Measurements from ENCODE around the gene PRIM1. TPM values are rescaled to one million over a fixed set of nuclear protein-coding genes. Genes with fewer than 3 reads are reported as not detected.

PRIM1 gene
- total and polyA plus RNA-seq, 2 of the 8 experiments (the other 6 are each of a cell fraction or from before 2014, with no cell fraction given): 52.4 to 61.9 TPM

DNA sequence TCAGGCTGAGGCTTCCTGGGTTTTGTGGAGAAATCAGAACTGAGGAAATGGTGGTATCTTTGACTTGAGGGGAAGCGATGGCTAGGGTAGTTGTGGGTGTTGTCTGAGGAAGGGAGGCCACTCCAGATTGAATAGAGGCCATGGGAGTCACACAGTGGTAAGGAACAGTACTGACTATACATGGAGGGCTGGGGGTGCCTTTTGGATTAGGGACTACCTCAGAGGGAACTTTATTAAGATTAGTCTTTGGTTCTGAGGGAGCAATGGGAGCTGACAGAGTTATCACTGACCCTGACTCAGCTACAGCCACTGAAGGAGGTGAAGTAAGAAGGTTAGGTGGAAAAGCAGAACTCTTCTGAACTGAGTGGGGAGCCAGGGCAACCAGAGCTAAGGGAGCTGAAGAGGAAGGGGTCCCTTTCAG, 31.4 kb downstream of the PRIM1 start:
- no peak overlapping the region for H4K91ac ChIP-seq (replicated peaks; ENCODE audit: insufficient read length, low read length)
- TF ChIP-seq POLR2A (IDR thresholded peaks at IDR 0.05; ENCODE audit: control extremely low read depth in 1 of 2, low read depth in 2 of 2, low read length in 2 of 2): 0 out of 3 replicates have a peak, but pooled peaks of 1 of the 2 experiments have one; percentile 5
- TF ChIP-seq SP1 (IDR thresholded peaks at IDR 0.05; ENCODE audit: low read depth, low read length): no peak
- TF ChIP-seq TAF1 (IDR thresholded peaks at IDR 0.05; ENCODE audit: low read depth, low read length): no peak
- no peak for TF ChIP-seq SIX5 (IDR thresholded peaks at IDR 0.05; ENCODE audit: low read depth, low read length)
- TF ChIP-seq YY1 (IDR thresholded peaks at IDR 0.05; ENCODE audit: low read depth, low read length): no peak
- no peak for TF ChIP-seq HDAC6 (IDR thresholded peaks at IDR 0.05; ENCODE audit: low read depth, low read length)
- no peak for TF ChIP-seq RBBP5 (IDR thresholded peaks at IDR 0.05; ENCODE audit: borderline replicate concordance, low read depth, low read length)
- TF ChIP-seq CHD2 (IDR thresholded peaks at IDR 0.05; ENCODE audit: low read length): no peak
- TF ChIP-seq TCF12 (IDR thresholded peaks at IDR 0.05; ENCODE audit: low read depth, low read length): no peak
- TF ChIP-seq GABPA (IDR thresholded peaks at IDR 0.05; ENCODE audit: borderline replicate concordance, insufficient read depth, low read length): no peak
- no peak for TF ChIP-seq HDAC2 (IDR thresholded peaks at IDR 0.05; ENCODE audit: borderline replicate concordance in 1 of 2, low read depth in 2 of 2, low read length in 2 of 2)
- no peak for TF ChIP-seq CEBPB (IDR thresholded peaks at IDR 0.05; ENCODE audit: low read depth, low read length)
- no peak for TF ChIP-seq SIRT6 (IDR thresholded peaks at IDR 0.05; ENCODE audit: low read length)
- TF ChIP-seq SP4 (IDR thresholded peaks at IDR 0.05; ENCODE audit: low read length): no peak
- TF ChIP-seq POLR2AphosphoS5 (IDR thresholded peaks at IDR 0.05; ENCODE audit: low read depth, low read length): peak; percentile 36; the same call in 1 of the 2 replicates
- TF ChIP-seq BCL11A (IDR thresholded peaks at IDR 0.05; ENCODE audit: low read depth in 2 of 2, low read length in 2 of 2): no peak

More for the DNA sequence above, 31.4 kb downstream of the PRIM1 start:
- Histone ChIP-seq H3K4ac (replicated peaks; ENCODE audit: insufficient read length, low read depth, low read length) (no peak overlapping the region), H2BK20ac (ENCODE audit: low read length) (no peak overlapping the region), H3K27ac (ENCODE audit: low read depth, low read length) (no peak overlapping the region), H3K23me2 (ENCODE audit: low read depth, low read length) (no peaks in the 10 kb centered on the region; the same call in none of the 2 replicates), H3K9me3 (ENCODE audit: insufficient read depth in 2 of 2, low read depth in 1 of 2, low read length in 1 of 2) (no peaks in the 10 kb centered on the region), H2BK15ac (ENCODE audit: low read length) (no peak overlapping the region), H3K14ac (ENCODE audit: insufficient read length) (no peak overlapping the region), H2AK5ac (ENCODE audit: low read depth, low read length) (no peak overlapping the region), H3K23ac (ENCODE audit: insufficient read length) (no peak overlapping the region), H4K8ac (ENCODE audit: extremely low read depth, insufficient read depth, low read length) (no peak overlapping the region), H3K4me1 (replicated peaks in 1 of 4; ENCODE audit: control insufficient read depth in 3 of 4, insufficient read depth in 4 of 4, low read length in 3 of 4) (peaks cover 13 to 38% (median 23%) of the 10 kb centered on the region in 4 experiments), H4K5ac (ENCODE audit: insufficient read length, low read depth, low read length) (no peak overlapping the region), H3K79me1 (ENCODE audit: low read depth, low read length) (peaks cover 28% of the 10 kb centered on the region), H2BK12ac (ENCODE audit: low read depth, low read length) (no peak overlapping the region), H2AFZ (ENCODE audit: low read length) (no peak overlapping the region), H3K4me3 (ENCODE audit: extremely low read depth in 1 of 4, insufficient read depth in 2 of 4, low read depth in 3 of 4, low read length in 4 of 4) (peak overlapping the region in 2 of 4 experiments; percentile 11 to 75; a peak in 1 of 8 replicates), H3K27me3 (replicated peaks in 1 of 4; ENCODE audit: control insufficient read depth in 3 of 4, extremely low read depth in 1 of 4, insufficient read depth in 3 of 4, low read length in 3 of 4) (no peaks in the 10 kb centered on the region), H3K9ac (replicated peaks in 1 of 4; ENCODE audit: extremely low read depth in 1 of 4, low read depth in 3 of 4, low read length in 3 of 4) (no peak overlapping the region; a peak in 1 of 7 replicates), H2BK5ac (ENCODE audit: low read depth, low read length) (peak overlapping the region; percentile 13; the same call in 1 of the 2 replicates), H3K36me3 (ENCODE audit: control insufficient read depth in 2 of 4, insufficient read depth in 4 of 4, low read length in 3 of 4) (peaks cover 5 to 60% (median 26%) of the 10 kb centered on the region in 4 experiments; a peak in 5 of 8 replicates), H3K79me2 (ENCODE audit: control insufficient read depth in 1 of 2, insufficient read depth in 2 of 2, low read length in 2 of 2) (peaks cover 51 to 83% of the 10 kb centered on the region in 2 experiments), H3K56ac (replicated peaks; ENCODE audit: insufficient read length, low read depth, low read length) (no peak overlapping the region), H4K20me1 (replicated peaks in 1 of 2; ENCODE audit: control insufficient read depth in 1 of 2, insufficient read depth in 2 of 2, low read length in 2 of 2) (peaks cover 40 to 45% of the 10 kb centered on the region in 2 experiments), H2BK120ac (replicated peaks; ENCODE audit: low read depth, low read length) (no peak overlapping the region), H3K18ac (ENCODE audit: extremely low read depth, low read length) (no peak overlapping the region), H3K4me2 (ENCODE audit: insufficient read depth in 1 of 2, low read depth in 2 of 2, low read length in 2 of 2) (peak overlapping the region; percentile 74 to 96; a peak in 3 of 4 replicates)
- ChIA-PET CTCF (ENCODE audit: partially characterized antibody) (interaction anchor here (0.6 to 1.4 kb wide), 3 partner anchors 9 to 370 kb away, joined by 3 to 4 read pairs (median 3); no protein-coding TSS in a partner anchor), POLR2A (ENCODE audit: partially characterized antibody) (interaction anchor here (1.3 to 52.4 kb wide), 6 partner anchors 16 to 101 kb away, joined by 3 to 1406 read pairs (median 6); partner anchors contain the start of genes BAZ2A, NACA, PRIM1 and PTGES3)
- FAIRE-seq (no peak), DNase-seq (ENCODE audit: low read depth in 1 of 2, low spot score in 2 of 2) (no peak)
- 89% methylated on average over 1 of the region's 1 CpG; no CpG with 5 or more reads in 1 of the 2 experiments for WGBS, 2 experiments (ENCODE audit: extremely low coverage in 1 of 2, insufficient coverage in 1 of 2, insufficient read length in 1 of 2, insufficient replicate concordance in 2 of 2, low coverage in 1 of 2, low lambda C conversion rate in 2 of 2, missing lambda C conversion rate in 1 of 2)
